Fibroblast of villous mesenchyme (primary cell): ENCODE measurements around the gene ZC3H4. TPM values are rescaled to one million over a fixed set of nuclear protein-coding genes. Genes with fewer than 3 reads are reported as not detected.
A peak's percentile ranks its signal among the peaks of the same experiment; 100 is the strongest.
"Not testable (repeated sequence)": the region's sequence is repeated elsewhere in the genome, so short reads cannot be mapped to it uniquely, and the experiment has no call there.

Source experiments
- DNase-seq: peaks from one replicate; pipeline ENCODE4 v3.0.0-alpha.2; 2010; ENCODE audit warnings: low read depth
- H3K4me3 ChIP-seq: 2 replicates; pipeline ENCODE4 v1.5.1; 2011; ENCODE audit warnings: low read depth, mild to moderate bottlenecking, low read length
- CTCF ChIP-seq: IDR thresholded peaks from 2 replicates; pipeline ENCODE4 v1.5.1; 2012; ENCODE audit warnings: low read depth, mild to moderate bottlenecking, low read length; ENCODE audit not compliant: insufficient read depth
- total RNA-seq: library from RNA; depleted of rRNA; stranded (reverse); fragments of >200 nt; gene quantifications from 2 replicates; pipeline ENCODE4 v1.2.3, GENCODE V29; 2012

ZC3H4 gene
- total RNA-seq, 1 donor = 16.0 TPM

DNA sequence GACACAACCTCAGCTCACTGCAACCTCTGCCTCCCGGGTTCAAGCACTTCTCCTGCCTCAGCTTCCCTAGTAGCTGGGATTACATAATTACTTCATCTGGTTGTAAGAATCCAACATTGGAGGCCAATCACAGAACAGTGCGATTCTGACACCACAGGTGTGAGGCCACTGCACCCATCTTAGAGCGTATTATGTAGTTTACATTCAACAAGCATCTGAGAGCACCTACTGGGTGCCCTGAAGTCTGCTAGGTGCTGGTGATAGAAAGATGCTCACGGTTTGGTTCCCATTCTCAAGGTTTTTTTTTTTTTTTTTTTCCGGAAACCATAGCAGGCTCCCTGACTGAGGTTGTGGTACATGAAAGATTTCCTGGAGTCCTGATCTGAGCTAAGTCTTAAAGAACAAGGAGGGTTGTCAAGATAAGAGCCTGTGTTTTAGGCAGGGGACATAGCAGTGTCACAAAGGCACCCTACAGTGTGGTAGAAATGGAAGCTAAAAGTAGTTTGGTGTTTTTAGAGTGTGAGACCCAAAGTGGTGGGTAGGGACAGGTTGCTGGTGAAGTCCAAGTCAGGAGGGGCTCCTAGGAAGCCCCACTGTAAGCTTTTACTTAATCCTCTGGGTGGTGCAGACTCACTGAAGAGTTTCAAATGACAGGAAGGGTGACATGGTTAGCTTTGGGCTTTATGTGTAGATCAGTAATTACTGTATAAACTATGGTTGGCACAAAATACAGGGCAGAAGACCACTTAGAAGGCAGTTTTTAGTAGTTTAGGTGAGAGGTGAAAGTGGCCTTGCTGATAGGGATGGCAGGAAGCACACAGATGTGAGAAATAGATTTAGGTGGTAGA is 32.3 kb upstream of the ZC3H4 start:
- DNase-seq = no peak
- no peak overlapping the region for H3K4me3 ChIP-seq
- TF ChIP-seq CTCF = no peak

DNA sequence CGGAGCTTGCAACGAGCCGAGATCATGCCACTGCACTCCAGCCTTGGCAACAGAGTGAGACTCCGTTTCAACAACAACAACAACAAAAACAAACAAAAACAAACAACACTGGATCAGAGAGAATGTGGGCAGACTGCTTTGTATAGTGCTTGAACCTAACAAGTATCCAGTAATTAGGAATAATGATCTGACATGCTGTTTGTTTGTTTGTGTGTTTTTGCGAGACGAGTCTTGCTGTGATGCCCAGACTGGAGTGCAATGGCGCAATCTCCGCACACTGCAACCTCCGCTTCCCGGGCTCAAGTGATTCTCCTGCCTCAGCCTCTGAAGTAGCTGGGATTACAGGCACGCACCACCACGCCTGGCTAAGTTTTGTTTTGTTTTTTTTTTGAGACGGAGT is 31.1 kb upstream of the ZC3H4 start:
- DNase-seq = no peak
- H3K4me3 ChIP-seq = no peak overlapping the region
- no peak for TF ChIP-seq CTCF

DNA sequence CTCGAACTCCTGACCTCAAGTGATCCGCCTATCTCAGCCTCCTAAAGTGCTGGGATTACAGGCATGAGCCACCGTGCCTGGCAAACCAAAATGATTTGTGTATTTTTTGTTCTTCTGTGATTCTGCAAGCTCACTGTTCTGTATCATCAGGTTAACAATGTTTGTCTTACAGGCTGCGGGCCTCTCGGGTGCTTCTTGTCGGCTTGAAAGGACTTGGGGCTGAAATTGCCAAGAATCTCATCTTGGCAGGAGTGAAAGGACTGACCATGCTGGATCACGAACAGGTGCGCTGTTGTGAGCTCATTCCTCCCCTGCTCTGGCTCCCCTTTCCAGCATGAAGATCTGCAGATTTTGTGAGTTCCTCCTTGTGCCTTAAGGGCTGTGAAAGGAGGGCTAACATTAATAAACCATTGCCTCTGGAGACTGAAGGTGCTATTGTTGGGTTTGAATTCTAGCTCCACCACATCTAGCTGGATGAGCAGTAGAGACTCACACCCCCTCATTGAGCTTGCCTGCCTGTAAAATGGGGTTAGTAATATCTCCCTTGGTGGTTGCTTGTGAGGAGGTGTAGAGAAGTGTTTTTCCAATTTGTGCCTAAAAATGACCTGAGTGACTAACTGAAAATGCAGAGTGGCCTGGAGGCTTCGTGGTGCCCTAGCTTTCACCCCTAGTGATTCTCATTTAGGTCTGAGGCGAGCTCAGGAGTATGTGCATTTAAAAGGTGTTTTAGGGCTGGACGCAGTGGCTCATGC is 29.9 kb upstream of the ZC3H4 start:
- H3K4me3 ChIP-seq = no peak overlapping the region
- DNase-seq = no peak
- TF ChIP-seq CTCF = no peak

- H3K4me3 ChIP-seq = no peak overlapping the region
- no peak for DNase-seq
- no peak for TF ChIP-seq CTCF
Measured at GRCh38 chr19:47142779-47143178, 29.2 kb upstream of the ZC3H4 start.

- TF ChIP-seq CTCF = no peak
- peak; percentile 31 for DNase-seq
- H3K4me3 ChIP-seq = no peak overlapping the region
Measured at GRCh38 chr19:47141695-47142094, 28.1 kb upstream of the ZC3H4 start.

GRCh38 chr19:47141252-47141651 is 27.7 kb upstream of the ZC3H4 start:
- H3K4me3 ChIP-seq = not testable (repeated sequence)

DNA sequence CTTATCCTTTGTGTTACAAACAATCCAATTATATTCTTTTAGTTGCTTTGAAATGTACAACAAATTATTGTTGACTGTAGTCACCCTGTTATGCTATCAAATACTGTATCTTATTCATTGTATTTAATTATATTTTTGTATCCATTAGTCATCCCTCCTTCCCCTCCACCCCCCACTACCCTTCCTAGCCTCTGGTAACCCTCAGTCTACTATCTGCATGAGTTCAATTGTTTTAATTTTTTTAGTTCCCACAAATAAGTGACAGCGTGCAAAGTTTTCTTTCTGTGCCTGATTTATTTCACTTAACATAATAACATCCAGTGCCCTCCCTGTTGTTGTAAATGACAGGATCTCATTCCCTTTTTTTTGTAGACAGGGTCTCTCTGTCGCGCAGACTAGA is 21.6 kb upstream of the ZC3H4 start:
- TF ChIP-seq CTCF = no peak
- no peak for DNase-seq
- no peak overlapping the region for H3K4me3 ChIP-seq

More at GRCh38 chr19:47141252-47141651, 27.7 kb upstream of the ZC3H4 start:
- DNase-seq = peak; percentile 85
